WI38 (cell line): ENCODE measurements around the gene TRA2A.

ENCODE experiments used
- H3K4me3 ChIP-seq: 2 replicates; pipeline ENCODE4 v1.5.1; 2011; ENCODE audit warnings: low read depth, mild to moderate bottlenecking, control low read depth, low read length
- CTCF ChIP-seq: IDR thresholded peaks from 2 replicates; pipeline ENCODE4 v1.5.1; 2012; ENCODE audit warnings: low read depth, mild to moderate bottlenecking, control low read depth, low read length

The TRA2A gene

DNA sequence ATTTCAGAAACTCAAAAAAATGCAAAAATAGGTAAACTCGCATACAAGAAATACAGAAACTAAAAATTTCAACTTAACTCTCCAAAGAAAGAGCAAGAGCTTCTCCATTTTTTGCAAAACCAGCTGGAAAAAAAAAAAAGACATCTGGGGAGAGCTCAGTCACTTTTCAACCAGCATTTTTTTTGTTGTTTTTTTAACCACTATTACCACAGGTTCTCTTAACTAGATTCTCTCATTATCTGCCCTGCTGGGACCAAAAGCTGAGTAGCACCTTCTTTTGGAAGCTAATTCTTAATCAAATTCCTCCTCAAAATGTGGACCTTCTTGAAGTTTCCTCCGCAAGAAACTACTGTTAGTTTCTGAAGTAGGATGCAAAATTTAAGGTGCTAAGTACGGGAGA is 75.7 kb downstream of the TRA2A start:
- H3K4me3 ChIP-seq = no peak overlapping the region
- TF ChIP-seq CTCF = no peak

GRCh38 chr7:23454881-23455526 is 76.8 kb downstream of the TRA2A start:
- no peak for TF ChIP-seq CTCF
- H3K4me3 ChIP-seq = no peak overlapping the region
